Measurements from ENCODE around the gene COPE. TPM values are rescaled to one million over a fixed set of nuclear protein-coding genes. Genes with fewer than 3 reads are reported as not detected.

Gene COPE
- polyA plus RNA-seq, 3 donors: 91.0 to 108 (median 106) TPM

DNA sequence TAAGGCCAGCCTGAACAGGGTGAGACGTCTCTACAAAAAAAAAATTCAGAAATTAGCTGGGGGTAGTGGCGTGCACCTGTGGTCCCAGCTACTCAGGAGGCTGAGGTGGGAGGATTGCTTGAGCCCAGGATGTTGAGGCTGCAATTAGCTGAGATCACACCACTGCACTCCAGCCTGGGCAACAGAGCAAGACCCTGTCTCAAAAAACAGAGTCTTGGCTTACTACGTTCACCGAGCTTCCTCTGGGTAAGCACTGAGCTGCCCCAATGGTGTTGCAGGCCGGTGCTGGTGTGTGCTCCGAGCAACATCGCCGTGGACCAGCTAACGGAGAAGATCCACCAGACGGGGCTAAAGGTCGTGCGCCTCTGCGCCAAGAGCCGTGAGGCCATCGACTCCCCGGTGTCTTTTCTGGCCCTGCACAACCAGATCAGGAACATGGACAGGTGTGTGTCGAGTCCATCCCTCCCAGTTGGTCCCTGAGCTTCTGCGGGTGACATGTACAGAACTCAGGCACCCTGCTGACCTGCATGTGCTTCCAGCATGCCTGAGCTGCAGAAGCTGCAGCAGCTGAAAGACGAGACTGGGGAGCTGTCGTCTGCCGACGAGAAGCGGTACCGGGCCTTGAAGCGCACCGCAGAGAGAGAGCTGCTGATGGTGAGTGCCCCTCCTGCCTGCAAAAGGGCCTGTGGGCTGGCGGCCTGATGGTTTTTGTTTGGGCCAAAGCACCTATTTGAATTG is 63.4 kb downstream of the COPE start:
- DNase-seq (ENCODE audit: low read depth in 3 of 3, low spot score in 2 of 3): no peak

- DNase-seq (ENCODE audit: low read depth in 3 of 3, low spot score in 2 of 3): no peak
Measured at GRCh38 chr19:18854982-18855381, 64.2 kb downstream of the COPE start.

DNA sequence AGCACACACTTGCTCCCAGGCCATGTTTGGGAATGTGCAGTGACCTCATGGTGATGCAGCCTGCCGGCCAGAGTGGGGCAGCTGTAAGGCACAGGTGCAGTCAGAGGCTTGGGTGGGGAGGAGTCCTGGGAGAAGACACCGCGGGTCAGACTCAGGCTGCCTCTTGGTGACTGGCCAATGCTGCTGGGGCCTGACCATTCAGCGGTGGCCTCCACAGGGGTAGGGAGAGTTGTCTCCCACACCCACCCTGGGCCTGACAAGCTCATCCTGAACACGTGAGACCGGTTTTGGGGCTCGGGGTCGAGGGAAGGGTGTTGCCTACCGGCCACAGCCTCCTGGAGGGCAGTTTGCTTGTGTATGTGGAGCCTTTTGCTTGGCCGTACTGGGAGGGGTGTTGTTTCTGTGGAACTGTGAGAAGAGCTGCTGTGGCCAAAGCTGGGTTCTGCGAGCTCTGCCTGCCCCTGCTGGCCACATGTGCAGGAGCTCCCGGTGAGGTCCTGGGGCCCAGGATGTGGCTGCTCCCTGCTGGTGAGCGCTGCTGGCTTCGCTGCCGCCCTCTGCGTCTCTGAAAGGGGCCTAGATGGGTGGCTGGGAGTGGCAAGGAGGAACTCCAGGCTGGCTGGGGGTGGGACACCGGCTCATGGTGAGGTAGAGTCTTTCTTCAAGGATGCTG is 65.3 kb downstream of the COPE start:
- no peak for DNase-seq (ENCODE audit: low read depth in 3 of 3, low spot score in 2 of 3)

- DNase-seq (ENCODE audit: low read depth in 3 of 3, low spot score in 2 of 3): no peak
Measured at GRCh38 chr19:18852648-18853047, 66.5 kb downstream of the COPE start.

GRCh38 chr19:18851673-18852325 is 67.4 kb downstream of the COPE start:
- DNase-seq (ENCODE audit: low read depth in 3 of 3, low spot score in 2 of 3): no peak

DNA sequence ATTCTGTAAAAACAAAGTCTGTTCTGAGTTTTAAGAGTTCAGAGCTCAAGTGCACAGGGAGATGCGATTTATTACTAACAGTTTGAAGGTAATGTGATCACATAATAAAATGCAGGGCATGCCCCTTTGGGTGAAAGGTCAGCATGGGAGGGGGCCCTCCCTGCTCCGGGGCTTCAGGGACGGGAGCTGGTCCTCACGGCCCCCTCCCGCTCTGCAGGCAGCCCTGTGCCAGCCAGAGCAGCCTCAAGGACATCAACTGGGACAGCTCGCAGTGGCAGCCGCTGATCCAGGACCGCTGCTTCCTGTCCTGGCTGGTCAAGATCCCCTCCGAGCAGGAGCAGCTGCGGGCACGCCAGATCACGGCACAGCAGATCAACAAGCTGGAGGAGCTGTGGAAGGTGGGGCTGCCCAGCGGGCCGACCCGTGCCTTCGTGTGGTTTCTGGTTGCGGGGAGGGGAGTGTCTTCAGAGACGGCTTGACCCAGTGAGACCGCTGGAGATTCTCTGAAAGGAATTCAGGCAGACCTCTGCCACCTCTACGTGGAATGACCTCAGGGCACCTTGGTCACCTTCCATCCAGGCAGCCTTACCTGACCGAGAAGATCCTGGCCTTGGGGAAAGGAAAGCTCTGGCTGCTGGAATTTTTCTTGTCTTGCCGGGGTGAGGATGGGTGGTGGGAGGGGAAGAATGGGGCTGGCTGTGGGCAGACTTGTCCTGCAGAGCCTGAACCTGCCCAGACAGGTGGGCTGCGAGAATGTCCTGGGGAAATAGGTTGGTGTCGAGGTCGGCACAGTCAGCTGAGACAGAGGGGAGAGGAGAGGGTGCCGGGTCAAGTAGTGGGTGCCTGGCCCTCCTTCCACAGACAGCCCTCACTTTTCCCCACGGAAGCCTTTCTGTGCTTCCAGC is 68.5 kb downstream of the COPE start:
- no peak for DNase-seq (ENCODE audit: low read depth in 3 of 3, low spot score in 2 of 3)

- no peak for DNase-seq (ENCODE audit: low read depth in 3 of 3, low spot score in 2 of 3)
Measured at GRCh38 chr19:18849838-18850400, 69.3 kb downstream of the COPE start.

Other genes with a start within 250 kb of the COPE start
- 10 to 100 TPM; 12.0 to 13.6 (median 12.2) TPM for gene CRTC1, start 235.7 kb downstream of the COPE start, polyA plus RNA-seq (ENCODE audit: insufficient read length in 3 of 3)
- under 1 TPM; 0.04 to 0.10 (median 0.07) TPM for gene COMP, start 128.1 kb downstream of the COPE start, polyA plus RNA-seq (ENCODE audit: insufficient read length in 3 of 3)
- gene UPF1, start 87.4 kb downstream of the COPE start, polyA plus RNA-seq (ENCODE audit: insufficient read length in 3 of 3): 10 to 100 TPM; 44.7 to 56.8 (median 48.2) TPM
- gene CERS1, start 23.2 kb downstream of the COPE start, polyA plus RNA-seq (ENCODE audit: insufficient read length in 3 of 3): 1 to 10 TPM; 5.1 to 5.6 (median 5.2) TPM
- 10 to 100 TPM; 47.8 to 51.2 (median 48.2) TPM for gene DDX49, start 328 bp upstream of the COPE start, polyA plus RNA-seq (ENCODE audit: insufficient read length in 3 of 3)
- 10 to 100 TPM; 46.4 to 50.4 (median 48.2) TPM for gene HOMER3, start 21.8 kb upstream of the COPE start, polyA plus RNA-seq (ENCODE audit: insufficient read length in 3 of 3)
- 10 to 100 TPM; 69.2 to 74.4 (median 71.5) TPM for gene SUGP2, start 114.1 kb upstream of the COPE start, polyA plus RNA-seq (ENCODE audit: insufficient read length in 3 of 3)
- gene ARMC6, start 114.2 kb upstream of the COPE start, polyA plus RNA-seq (ENCODE audit: insufficient read length in 3 of 3): 10 to 100 TPM; 32.4 to 36.8 (median 34.9) TPM
- gene SLC25A42, start 144.6 kb upstream of the COPE start, polyA plus RNA-seq (ENCODE audit: insufficient read length in 3 of 3): 10 to 100 TPM; 13.0 to 19.2 (median 16.2) TPM
- gene TMEM161A, start 219.1 kb upstream of the COPE start, polyA plus RNA-seq (ENCODE audit: insufficient read length in 3 of 3): 10 to 100 TPM; 25.7 to 29.2 (median 28.6) TPM

All from right renal cortex interstitium (tissue), 3 donors.